GM21529 (cell line): ENCODE measurements around the gene FAXC.

Experiments
- ATAC-seq: cut with Tn5 transposase; IDR thresholded peaks from one replicate; pipeline ENCODE4 v1.9.1; 2021; ENCODE audit not compliant: unreplicated experiment

Gene FAXC

DNA sequence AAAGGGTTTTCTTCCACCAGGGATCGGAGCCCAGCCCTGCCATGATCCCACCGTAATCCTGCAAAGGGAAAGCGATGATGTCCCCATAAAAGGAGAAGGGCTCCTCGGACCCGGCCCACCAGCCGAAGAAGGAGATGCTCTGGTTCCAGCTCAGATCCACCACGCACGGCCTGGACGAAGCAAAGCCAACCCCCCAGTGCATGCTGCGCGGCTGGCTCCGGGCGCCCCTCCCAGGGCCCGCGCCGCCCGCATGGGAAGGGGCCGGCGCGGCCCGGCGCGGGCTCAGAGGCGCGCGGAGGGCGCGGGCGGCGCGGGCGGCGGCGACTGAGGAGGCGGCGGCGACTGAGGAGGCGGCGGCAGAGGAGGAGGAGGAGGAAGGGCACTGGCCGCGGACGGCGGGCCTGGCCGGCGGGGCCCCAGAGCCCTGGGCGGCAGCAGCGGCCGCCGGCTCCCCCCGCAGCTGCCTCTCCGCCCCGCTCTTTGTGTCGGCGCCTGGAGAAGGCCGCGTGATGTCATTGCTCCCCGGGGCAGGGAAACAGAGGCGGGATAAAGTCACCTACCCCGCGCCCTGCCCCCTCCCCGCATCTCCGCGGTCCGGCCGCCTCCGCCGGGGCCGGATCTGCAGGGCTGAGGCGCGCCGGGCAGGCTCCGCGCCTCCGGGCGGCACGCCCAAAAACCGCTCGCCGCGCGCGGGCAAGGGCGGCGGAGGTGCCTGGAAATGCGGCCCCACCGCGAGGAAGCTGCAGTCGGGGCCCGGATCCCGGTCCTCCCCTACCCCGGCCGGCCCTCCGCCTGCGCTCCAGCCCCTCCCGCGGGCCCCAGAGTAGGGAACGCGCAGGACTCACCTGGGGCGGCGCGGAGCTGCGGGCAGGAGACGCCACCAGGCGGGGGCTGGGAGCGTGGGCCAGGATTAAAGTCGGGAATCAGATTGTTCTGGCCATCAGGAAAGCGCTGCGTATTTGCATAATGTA lies at the start of gene FAXC:
Gene FAXC (minus strand): TSS at position 504 of the 971 bp plus-strand sequence. CDS start 302 bp downstream, at position 202.
- ATAC-seq, result peak; percentile 67

GRCh38 chr6:99397287-99397686 lies 47.8 kb upstream of the FAXC start:
- no peak for ATAC-seq

GRCh38 chr6:99393698-99394531 lies 44.4 kb upstream of the FAXC start, which contains the start of gene COQ3:
Gene COQ3, minus strand, starts transcription at chr6:99394195. Its CDS starts 16 bp downstream, at chr6:99394179.
- peak; percentile 76 for ATAC-seq

DNA sequence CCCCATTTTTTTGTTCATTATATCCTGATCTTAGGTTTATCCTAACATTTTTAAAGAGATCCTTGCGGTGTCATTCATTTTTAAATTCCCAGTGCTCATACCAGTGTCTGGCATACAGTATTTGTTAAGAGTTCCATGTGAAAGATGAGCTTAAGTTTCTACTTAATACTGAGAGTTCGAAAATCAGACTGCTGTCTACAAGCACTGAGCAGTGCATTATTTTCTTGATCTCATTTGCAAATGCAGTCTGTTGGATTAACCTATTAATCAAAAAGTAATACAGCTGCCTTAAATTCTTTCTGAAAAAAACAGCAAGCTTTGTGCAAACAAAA lies 43.9 kb upstream of the FAXC start:
- peak; percentile 32 for ATAC-seq

- ATAC-seq, result no peak
These were observed 41.4 kb upstream of the FAXC start for GRCh38 chr6:99390896-99391295.

DNA sequence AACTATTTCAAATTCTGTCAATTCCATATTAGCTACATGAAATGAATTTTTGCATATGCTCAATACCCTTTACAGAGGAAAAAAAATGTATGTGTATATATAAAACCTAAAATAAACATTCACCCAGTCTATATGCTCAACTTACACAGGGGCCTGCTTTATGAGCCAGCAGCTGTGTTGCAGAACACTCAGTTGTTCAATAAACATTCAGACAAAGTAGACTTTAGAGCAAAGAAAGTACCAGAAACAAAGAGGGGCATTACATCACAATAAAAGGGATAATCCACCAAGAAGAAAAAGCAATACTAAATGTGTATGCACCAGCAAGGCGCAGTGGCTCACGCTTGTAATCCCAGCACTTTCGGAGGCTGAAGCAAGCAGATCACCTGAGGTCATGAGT lies 35.0 kb upstream of the FAXC start:
- ATAC-seq, result no peak

- ATAC-seq, result no peak
These were observed 29.2 kb upstream of the FAXC start for GRCh38 chr6:99378636-99379035.

DNA sequence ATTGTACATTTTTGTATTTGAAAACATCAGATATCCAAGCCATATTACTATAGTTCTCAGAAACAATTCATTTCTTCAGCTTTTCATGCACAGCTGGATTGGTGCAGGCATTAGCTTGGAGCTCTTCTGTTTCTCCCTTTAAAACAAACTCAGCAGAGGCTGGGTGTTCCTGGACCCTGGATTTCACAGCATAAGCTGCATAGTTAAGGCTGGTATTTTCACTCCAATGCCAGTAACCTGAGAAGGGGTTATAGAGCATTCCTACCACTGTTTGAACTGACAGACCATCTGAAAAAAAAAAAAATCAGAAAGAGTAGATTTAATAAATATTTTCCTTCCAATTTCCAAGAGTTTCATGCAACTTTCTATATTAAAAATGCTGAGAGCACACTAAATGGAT lies 20.1 kb upstream of the FAXC start:
- ATAC-seq, result no peak

DNA sequence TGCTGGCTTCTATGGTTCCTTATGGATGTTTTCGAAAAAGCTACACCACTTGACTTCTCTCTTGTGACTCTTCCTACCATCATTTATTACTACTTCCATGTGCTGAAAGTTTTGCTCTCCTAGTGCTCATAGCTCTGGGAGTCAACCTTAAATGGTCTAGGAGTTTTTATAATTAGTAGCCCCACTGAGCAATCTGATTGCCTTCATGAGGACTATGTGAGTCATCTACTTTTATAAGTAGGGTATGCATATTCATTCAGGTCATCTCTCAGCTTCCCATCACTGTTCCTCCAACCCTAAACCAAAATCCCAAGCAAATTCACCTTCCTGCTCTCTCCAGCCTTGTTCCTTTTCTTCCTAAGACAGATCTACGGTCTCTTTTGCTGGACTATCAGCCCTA lies 17.4 kb upstream of the FAXC start:
- ATAC-seq, result no peak

DNA sequence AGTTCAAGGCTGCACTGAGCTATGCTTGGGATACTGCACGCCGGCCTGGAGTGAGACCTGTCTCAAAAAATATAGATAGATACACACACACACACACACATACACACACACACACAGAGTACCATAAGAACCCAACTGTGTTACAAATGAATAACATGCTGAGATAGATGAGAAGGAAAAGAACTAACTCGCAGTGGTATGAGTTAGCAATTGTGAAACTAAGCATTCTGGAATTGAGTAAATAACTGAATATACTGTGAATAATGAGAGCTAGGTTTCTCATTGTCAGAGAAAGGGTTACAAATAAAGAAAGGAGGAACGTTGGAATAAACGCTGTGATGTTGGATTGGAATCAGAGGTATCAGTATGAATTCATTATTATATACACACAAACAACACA lies 14.6 kb upstream of the FAXC start:
- ATAC-seq, result peak; percentile 93

DNA sequence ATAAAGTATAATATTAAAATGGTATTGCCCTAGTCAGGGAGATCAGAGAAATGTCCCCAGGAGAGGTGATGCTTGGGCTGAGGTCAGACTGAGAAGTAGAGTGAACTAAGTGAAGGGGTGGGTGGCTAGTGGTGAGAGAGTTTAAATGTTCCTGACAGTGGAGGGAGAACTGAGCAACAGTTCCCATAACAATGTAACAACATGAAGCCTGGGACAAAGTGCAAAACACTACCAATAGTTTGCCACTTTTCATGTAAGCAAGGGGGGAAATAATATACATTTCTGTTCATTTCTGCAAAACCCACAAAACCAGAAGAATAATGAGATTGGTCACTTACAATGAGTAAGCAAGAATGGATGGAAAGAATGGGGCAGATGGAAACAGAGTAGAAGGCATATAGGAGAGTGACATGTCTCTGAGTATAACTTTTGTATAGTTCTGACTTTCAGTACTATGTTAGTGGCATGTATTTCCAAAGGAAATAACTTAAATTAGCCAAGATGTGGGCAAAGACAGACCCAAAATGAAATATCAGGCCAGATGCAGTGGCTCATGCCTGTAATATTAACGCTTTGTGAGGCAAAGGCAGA lies 13.3 kb upstream of the FAXC start:
- ATAC-seq, result no peak

GRCh38 chr6:99359800-99360199 lies 10.3 kb upstream of the FAXC start:
- no peak for ATAC-seq

DNA sequence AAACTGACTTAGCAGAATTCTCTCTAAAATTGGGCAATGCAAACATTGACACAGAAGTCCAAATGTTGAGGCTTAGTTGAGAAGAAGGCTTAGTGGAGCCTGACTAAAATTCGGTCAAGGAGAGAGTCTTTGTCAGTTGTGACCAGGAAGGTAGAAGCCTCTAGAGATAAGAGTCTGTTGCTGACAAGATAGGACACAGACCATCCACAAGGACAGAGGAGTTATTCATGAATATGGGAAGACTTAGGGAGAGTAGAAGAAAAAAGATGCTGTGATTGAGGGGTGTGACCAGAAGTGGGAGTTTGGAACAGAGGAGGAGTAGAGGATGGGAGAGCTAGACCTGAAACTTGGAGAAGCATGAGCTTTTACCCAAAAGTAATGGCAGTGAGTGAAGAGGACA lies 7.2 kb upstream of the FAXC start:
- no peak for ATAC-seq

- no peak for ATAC-seq
These were observed 5.5 kb upstream of the FAXC start for GRCh38 chr6:99354983-99355382.

DNA sequence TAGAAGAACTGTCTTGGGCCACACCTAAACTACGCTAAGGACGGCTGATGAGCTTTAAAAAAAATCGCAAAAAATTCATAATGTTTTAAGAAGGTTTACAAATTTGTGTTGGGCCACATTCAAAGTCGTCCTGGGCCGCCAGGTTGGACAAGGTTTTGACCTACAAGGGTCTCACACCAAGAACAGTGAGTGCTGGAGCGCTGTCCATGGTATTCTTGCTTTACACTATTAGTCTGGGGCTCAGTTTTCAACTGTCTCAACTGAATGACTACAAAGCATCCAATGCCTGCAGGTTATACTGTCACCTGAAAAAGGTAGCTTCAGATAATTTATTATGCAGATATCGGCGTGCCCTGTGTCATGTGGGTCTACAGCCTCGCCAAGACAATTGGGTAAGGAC lies 3.7 kb upstream of the FAXC start:
- no peak for ATAC-seq

GRCh38 chr6:99350573-99350972 lies 1.1 kb upstream of the FAXC start:
- ATAC-seq, result no peak

- no peak for ATAC-seq
These were observed 945 bp downstream of the FAXC start for GRCh38 chr6:99348288-99349170.

DNA sequence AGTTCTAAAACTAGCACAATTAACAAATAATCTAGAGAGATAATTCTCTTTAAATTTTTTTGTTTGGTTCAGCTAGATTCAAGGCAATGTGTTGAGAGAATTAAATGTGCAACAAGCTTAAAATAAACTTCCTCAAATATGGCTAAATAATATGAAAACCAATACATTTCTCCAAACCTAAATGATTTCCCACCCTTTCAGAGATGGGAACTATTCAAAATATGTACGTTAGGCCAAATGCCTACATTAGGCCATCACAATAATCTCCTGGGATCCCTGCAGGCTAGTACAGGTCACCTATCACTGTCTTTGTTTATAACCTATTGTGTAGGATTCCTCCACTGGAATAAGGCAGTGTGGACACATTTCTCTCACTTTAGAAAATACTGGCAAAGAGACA lies 1.7 kb downstream of the FAXC start:
- no peak for ATAC-seq

DNA sequence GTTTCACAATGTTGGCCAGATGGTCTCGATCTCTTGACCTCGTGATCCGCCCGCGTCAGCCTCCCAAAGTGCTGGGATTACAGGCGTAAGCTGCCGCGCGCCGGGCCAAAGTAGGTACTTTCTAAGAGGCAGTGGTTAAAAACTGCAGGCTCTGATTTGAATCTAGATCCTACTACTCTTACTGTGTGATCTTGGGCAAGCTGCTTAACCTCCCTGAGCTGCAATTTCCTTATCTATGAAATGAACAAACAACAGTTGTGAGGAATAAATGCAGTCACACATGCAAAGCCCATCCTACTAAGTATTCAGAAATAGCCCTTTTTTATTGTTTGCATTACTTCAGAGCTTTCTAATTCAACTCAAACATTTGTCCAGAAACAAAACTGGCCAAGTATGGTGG lies 2.9 kb downstream of the FAXC start:
- ATAC-seq, result no peak

GRCh38 chr6:99345164-99345563 lies 4.3 kb downstream of the FAXC start:
- ATAC-seq, result no peak

- peak; percentile 55 for ATAC-seq
These were observed 5.2 kb downstream of the FAXC start for GRCh38 chr6:99344289-99344688.
